Brain microvascular endothelial cell (primary cell): ENCODE data around the gene EFNA5.
A peak's percentile ranks its signal among the peaks of the same experiment; 100 is the strongest.

ENCODE experiments used
- DNase-seq: peaks from one replicate; pipeline ENCODE4 v3.0.0-alpha.2; 2020
- H3K27ac ChIP-seq: fragments of 250-450 bp; sonication (Bioruptor Pico); 2 replicates; pipeline ENCODE4 v1.5.1; 2020; ENCODE audit warnings: mild to moderate bottlenecking, moderate library complexity
- H3K27me3 ChIP-seq: fragments of 250-450 bp; sonication (Bioruptor Pico); replicated peaks from 2 replicates; pipeline ENCODE4 v1.5.1; 2020; ENCODE audit warnings: mild to moderate bottlenecking
- H3K36me3 ChIP-seq: fragments of 250-450 bp; sonication (Bioruptor Pico); replicated peaks from 2 replicates; pipeline ENCODE4 v1.5.1; 2020; ENCODE audit warnings: mild to moderate bottlenecking
- H3K4me3 ChIP-seq: 2 replicates; pipeline ENCODE4 v1.5.1; 2011; ENCODE audit warnings: low read depth, mild to moderate bottlenecking, control low read depth, low read length, moderate library complexity
- in situ Hi-C: cut with HindIII; loops from 2 replicates; pipeline ENCODE4 v1.10.0; 2017; ENCODE audit warnings: low sequenced_read_pairs, low pct_ligation_motif_present
- TF ChIP-seq, protein P1 (sequence below): IDR thresholded peaks from 2 replicates; pipeline ENCODE4 v1.5.1; 2011; ENCODE audit warnings: low read depth, mild to moderate bottlenecking, moderate library complexity, low read length, control low read depth, inconsistent platforms; ENCODE audit errors: missing control alignments

EFNA5 gene

DNA sequence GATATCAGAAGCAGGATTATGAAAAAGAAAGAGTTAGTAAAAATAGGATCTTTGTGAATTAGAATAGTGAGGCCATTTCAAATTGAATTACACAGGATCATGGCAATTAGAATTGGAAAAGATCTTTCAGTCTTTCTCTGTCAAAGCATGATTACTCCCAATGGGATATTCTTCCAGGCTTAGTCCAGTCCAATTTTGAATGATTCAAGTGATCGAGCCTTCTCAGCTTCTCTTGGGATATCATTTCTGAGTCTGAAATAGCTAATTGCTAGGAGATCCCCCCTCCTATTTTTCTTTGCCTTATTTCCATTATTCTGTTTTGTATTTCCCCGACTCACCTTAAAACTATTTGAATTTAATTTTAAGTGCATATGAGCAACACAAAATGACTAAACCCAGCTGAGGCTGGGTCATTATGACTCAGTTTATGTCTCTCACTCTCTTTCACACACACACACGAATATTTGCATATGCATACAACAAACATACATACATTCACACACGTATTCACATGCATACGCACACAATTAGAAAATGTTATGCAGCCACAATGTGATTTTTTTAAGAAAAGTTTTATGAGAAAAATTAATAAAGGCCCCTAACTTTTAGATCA lies 34.8 kb upstream of the EFNA5 start:
- in situ Hi-C loops: no loop called here
- Histone ChIP-seq H3K27me3 (no peaks in the 10 kb centered on the region), H3K36me3 (no peaks in the 10 kb centered on the region), H3K4me3 (peak overlapping the region; percentile 38), H3K27ac (no peak overlapping the region)
- peak; percentile 52 for DNase-seq
- TF ChIP-seq, protein P1, sequence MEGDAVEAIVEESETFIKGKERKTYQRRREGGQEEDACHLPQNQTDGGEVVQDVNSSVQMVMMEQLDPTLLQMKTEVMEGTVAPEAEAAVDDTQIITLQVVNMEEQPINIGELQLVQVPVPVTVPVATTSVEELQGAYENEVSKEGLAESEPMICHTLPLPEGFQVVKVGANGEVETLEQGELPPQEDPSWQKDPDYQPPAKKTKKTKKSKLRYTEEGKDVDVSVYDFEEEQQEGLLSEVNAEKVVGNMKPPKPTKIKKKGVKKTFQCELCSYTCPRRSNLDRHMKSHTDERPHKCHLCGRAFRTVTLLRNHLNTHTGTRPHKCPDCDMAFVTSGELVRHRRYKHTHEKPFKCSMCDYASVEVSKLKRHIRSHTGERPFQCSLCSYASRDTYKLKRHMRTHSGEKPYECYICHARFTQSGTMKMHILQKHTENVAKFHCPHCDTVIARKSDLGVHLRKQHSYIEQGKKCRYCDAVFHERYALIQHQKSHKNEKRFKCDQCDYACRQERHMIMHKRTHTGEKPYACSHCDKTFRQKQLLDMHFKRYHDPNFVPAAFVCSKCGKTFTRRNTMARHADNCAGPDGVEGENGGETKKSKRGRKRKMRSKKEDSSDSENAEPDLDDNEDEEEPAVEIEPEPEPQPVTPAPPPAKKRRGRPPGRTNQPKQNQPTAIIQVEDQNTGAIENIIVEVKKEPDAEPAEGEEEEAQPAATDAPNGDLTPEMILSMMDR: no peak

DNA sequence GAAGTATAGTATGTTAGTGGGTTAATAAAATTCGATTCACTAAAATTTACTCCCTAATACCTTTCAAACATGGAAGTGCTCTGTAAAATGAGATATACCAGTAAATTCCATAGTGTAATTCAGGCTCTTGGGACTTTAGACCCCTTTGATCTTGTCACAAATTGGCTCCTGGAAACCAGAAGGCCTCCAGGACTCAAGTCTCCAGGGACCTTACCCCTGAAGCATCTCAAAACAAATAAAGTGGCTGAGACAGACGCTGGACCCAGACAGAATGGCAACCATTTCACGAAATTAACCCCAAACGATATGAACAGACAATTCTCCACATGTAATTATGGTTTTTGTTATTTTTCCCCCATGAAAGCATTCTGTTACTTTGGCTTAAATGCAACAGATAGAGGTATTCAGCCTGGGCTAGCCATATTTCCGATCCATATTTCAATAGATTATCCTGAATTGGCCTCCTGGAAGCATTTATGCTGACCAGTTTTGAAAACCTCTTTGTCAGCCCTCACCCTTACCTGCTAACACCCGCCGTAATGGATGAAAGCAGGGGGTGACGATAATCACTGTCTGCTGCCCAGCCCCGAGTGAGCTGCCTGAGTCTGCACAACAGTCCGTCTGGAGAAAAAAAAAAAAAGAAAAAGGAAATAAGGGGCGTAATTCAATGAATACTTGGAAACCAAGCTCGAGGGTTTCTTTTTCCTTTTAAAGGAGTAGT lies 34.1 kb upstream of the EFNA5 start:
- H3K4me3 ChIP-seq: peak overlapping the region; percentile 38
- no peak overlapping the region for H3K27ac ChIP-seq
- no peaks in the 10 kb centered on the region for H3K27me3 ChIP-seq
- no peak for DNase-seq
- in situ Hi-C loops: no loop called here
- no peaks in the 10 kb centered on the region for H3K36me3 ChIP-seq
- TF ChIP-seq, protein P1: no peak

DNA sequence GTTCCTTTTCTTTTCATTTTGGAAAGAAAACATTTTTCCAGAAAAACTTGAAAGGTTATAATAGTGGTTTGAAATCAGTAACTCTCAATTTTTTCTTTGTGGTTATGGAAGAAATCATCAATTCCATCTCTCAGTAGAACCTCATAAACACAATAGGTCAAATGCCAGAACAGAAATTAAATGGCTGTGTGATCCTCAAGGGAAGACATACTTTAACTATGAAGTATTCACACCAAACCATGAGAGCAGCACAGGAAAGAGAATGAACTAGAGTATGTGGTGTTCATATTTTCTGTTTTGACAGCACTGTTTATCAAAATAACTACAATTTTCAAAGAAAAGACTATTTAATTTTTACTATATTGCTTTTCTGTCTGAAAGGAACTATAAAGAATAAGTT lies 29.7 kb upstream of the EFNA5 start:
- no peak overlapping the region for H3K27ac ChIP-seq
- TF ChIP-seq, protein P1: no peak
- no peaks in the 10 kb centered on the region for H3K36me3 ChIP-seq
- no peak for DNase-seq
- in situ Hi-C loops: no loop called here
- no peaks in the 10 kb centered on the region for H3K27me3 ChIP-seq
- no peak overlapping the region for H3K4me3 ChIP-seq

DNA sequence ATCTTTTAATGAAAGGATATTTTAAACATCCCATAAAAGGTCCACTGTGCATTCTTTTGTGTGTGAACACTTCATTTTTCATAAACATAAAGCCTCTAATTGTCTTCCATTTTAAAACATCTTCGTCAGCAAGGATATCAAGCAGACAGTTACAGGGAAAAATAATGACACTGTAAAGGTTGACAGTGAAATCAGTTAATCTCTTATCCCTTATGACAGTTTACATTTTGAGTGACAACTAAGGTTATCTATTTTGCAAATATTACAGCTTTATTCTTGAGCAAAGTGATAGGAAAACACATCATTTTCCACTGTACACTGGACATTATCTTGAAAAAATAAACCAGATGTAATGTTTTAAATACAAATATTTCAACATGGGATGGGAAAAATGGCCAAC lies 28.7 kb upstream of the EFNA5 start:
- H3K36me3 ChIP-seq: no peaks in the 10 kb centered on the region
- H3K4me3 ChIP-seq: no peak overlapping the region
- TF ChIP-seq, protein P1: no peak
- H3K27ac ChIP-seq: no peak overlapping the region
- in situ Hi-C loops: no loop called here
- DNase-seq: no peak
- no peaks in the 10 kb centered on the region for H3K27me3 ChIP-seq

DNA sequence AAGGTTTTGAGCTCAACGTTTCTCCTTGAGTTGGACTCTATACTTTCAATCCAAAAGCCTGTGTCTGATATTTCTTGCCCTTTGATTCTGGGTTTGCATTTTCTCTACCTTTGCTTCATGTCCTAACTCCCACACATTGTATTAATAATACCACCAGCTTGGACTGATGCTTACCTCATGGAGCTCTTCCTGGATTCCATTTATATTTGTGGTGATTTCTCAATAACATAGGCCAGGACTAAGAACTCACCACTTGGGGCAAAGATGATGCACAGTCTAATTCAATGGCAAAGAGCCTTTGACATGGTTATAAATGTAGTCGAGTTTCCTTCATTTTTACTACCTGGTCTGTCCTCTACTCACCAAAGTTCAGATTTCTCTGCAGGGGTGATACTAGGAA lies 27.5 kb upstream of the EFNA5 start:
- Histone ChIP-seq H3K36me3 (no peaks in the 10 kb centered on the region), H3K27ac (no peak overlapping the region), H3K27me3 (no peaks in the 10 kb centered on the region), H3K4me3 (no peak overlapping the region)
- TF ChIP-seq, protein P1: no peak
- DNase-seq: no peak
- in situ Hi-C loops: no loop called here
